Endothelial cell of umbilical vein (primary cell): ENCODE measurements around the gene RASAL2. TPM values are rescaled to one million over a fixed set of nuclear protein-coding genes. Genes with fewer than 3 reads are reported as not detected.

Source experiments
- BruUV-seq: library from RNA; stranded (reverse); fragments of 400-500 nt; replicated peaks from 2 replicates; lab custom pipeline; 2021; lab: Mats Ljungman, UMichigan
- CTCF ChIA-PET: fragments of 300-600, 350-600 bp; sonication (Branson Sonifier 250); formaldehyde crosslinking; loops from one replicate; lab custom pipeline; 2021; ENCODE audit warnings: antibody characterized with exemption, inconsistent platforms; lab: Charles Lee
- POLR2A ChIA-PET: fragments of 300-600, 350-600 bp; sonication (Branson Sonifier 250); formaldehyde crosslinking; loops from one replicate; lab custom pipeline; 2021; ENCODE audit warnings: antibody characterized with exemption, inconsistent platforms; lab: Charles Lee
- DNase-seq: peaks from one replicate; pipeline ENCODE4 v3.0.0-alpha.2; 2011; ENCODE audit warnings: low read depth, low spot score
- FAIRE-seq: peaks from 2 replicates; lab custom pipeline; 2011; peaks lifted over from hg19 to GRCh38; lab: Jason Lieb, UNC
- H2AFZ ChIP-seq: 2 replicates; pipeline ENCODE4 v1.6.0; 2012; ENCODE audit warnings: low read depth, low read length, control low read depth, inconsistent platforms
- H3K27ac ChIP-seq: 2 replicates; pipeline ENCODE4 v1.5.1; 2011; ENCODE audit warnings: low read depth, mild to moderate bottlenecking, control low read depth, low read length, moderate library complexity; ENCODE audit not compliant: insufficient read depth
- H3K27me3 ChIP-seq, 2 experiments: 2 replicates each; pipeline versions ENCODE4 v1.6.0 to v1.6.1; 2011; ENCODE audit warnings: low read length in 2 of 2, mixed read lengths in 1 of 2; ENCODE audit not compliant: control insufficient read depth in 2 of 2, insufficient read depth in 2 of 2
- H3K36me3 ChIP-seq, 2 experiments: 2 replicates in 1 of 2; 3 replicates in 1 of 2; pipeline ENCODE4 v1.5.1; 2011; ENCODE audit warnings: low read length in 2 of 2, mild to moderate bottlenecking in 1 of 2, moderate library complexity in 1 of 2; ENCODE audit not compliant: control insufficient read depth in 2 of 2, insufficient read depth in 2 of 2; ENCODE audit errors: extremely low read depth in 1 of 2
- H3K4me1 ChIP-seq: 3 replicates; pipeline ENCODE4 v1.5.1; 2011; ENCODE audit warnings: mild to moderate bottlenecking, low read length; ENCODE audit not compliant: control insufficient read depth, insufficient read depth; ENCODE audit errors: extremely low read depth
- H3K4me2 ChIP-seq: 2 replicates; pipeline ENCODE4 v1.6.1; 2011; ENCODE audit warnings: low read length, control low read depth, mixed read lengths; ENCODE audit not compliant: insufficient read depth
- H3K4me3 ChIP-seq, 3 experiments: fragments of 200-600 bp in 1 of 3; sonication (generic), shearing (Covaris generic) in 1 of 3; replicated peaks in 1 of 3; 2 replicates each; pipeline ENCODE4 v1.5.1; 2011 to 2016; ENCODE audit warnings: control low read depth in 3 of 3, low read length in 3 of 3, mild to moderate bottlenecking in 2 of 3, inconsistent platforms in 1 of 3, low read depth in 1 of 3, moderate library complexity in 1 of 3; ENCODE audit not compliant: insufficient read depth in 1 of 3
- H3K79me2 ChIP-seq: 2 replicates; pipeline ENCODE4 v1.6.0; 2012; ENCODE audit warnings: low read length, inconsistent platforms; ENCODE audit not compliant: control insufficient read depth, insufficient read depth
- H3K9ac ChIP-seq: replicated peaks from 2 replicates; pipeline ENCODE3; 2011; ENCODE audit warnings: low read length, control low read depth; ENCODE audit not compliant: insufficient read depth; ENCODE audit errors: extremely low read depth
- H3K9me1 ChIP-seq: replicated peaks from 3 replicates; pipeline ENCODE4 v1.6.0; 2011; ENCODE audit warnings: mild to moderate bottlenecking, low read length; ENCODE audit not compliant: control insufficient read depth, insufficient read depth; ENCODE audit errors: extremely low read depth
- H3K9me3 ChIP-seq: replicated peaks from 2 replicates; pipeline ENCODE4 v1.5.1; 2012; ENCODE audit warnings: low read length, inconsistent platforms; ENCODE audit not compliant: control insufficient read depth, insufficient read depth
- H4K20me1 ChIP-seq: replicated peaks from 2 replicates; pipeline ENCODE3; 2011; ENCODE audit warnings: mild to moderate bottlenecking, low read length; ENCODE audit not compliant: control insufficient read depth, insufficient read depth; ENCODE audit errors: extremely low read depth
- EZH2 ChIP-seq: IDR thresholded peaks from 2 replicates; pipeline ENCODE4 v1.6.1; 2012; ENCODE audit warnings: borderline replicate concordance, low read depth, mild to moderate bottlenecking, moderate library complexity, low read length, inconsistent platforms; ENCODE audit not compliant: severe bottlenecking
- FOS ChIP-seq: IDR thresholded peaks from 2 replicates; pipeline ENCODE4 v1.6.1; 2011; ENCODE audit warnings: mild to moderate bottlenecking, low read length, moderate library complexity, borderline replicate concordance; ENCODE audit not compliant: insufficient read depth
- GATA2 ChIP-seq: IDR thresholded peaks from 2 replicates; pipeline ENCODE4 v1.7.0; 2011; ENCODE audit warnings: low read depth, mild to moderate bottlenecking, moderate library complexity, mixed read lengths, low read length; ENCODE audit not compliant: insufficient read length, insufficient read depth
- JUN ChIP-seq: IDR thresholded peaks from 2 replicates; pipeline ENCODE4 v1.6.1; 2011; ENCODE audit warnings: borderline replicate concordance, low read depth; ENCODE audit not compliant: insufficient read length, insufficient read depth
- MYC ChIP-seq: IDR thresholded peaks from one replicate; pipeline ENCODE4 v1.6.1; 2011; ENCODE audit warnings: mild to moderate bottlenecking, low read depth, low read length
- POLR2A ChIP-seq: IDR thresholded peaks from 2 replicates; pipeline ENCODE4 v1.6.1; 2012; ENCODE audit warnings: low read depth, mild to moderate bottlenecking, control low read depth, low read length
- POLR2AphosphoS5 ChIP-seq: IDR thresholded peaks from 2 replicates; pipeline ENCODE4 v1.6.1; 2012; ENCODE audit warnings: low read depth, mild to moderate bottlenecking, control low read depth, low read length, moderate library complexity; ENCODE audit not compliant: insufficient read depth
- dilution Hi-C: fragments of 300-500 bp; cut with MboI; formaldehyde crosslinking; loops from one replicate; pipeline ENCODE4 v1.15.0; 2019; ENCODE audit warnings: low sequenced_read_pairs; ENCODE audit not compliant: extremely low pct_ligation_motif_present
- intact Hi-C: fragments of 100-400 bp; cut with micrococcal nuclease; formaldehyde crosslinking; loops from one replicate; pipeline ENCODE4 v1.10.0; 2022
- polyA plus RNA-seq, 4 experiments: library from polyadenylated mRNA; depleted of rRNA in 3 of 4; stranded (reverse) in 3 of 4; unstranded in 1 of 4; fragments of >200 nt; gene quantifications; 2 replicates each; pipeline versions ENCODE4 v1.2.1 to v1.2.3, GENCODE V29; 2011 to 2012; ENCODE audit warnings: missing spikeins in 1 of 4
- total RNA-seq: library from RNA; stranded (reverse); gene quantifications from 2 replicates; pipeline ENCODE4 v1.2.3, GENCODE V29; 2021
- TF ChIP-seq, protein P1 (sequence below), 2 donors: IDR thresholded peaks; 1 replicate in 1 of 2; 2 replicates in 1 of 2; pipeline ENCODE4 v1.5.1; 2011; ENCODE audit warnings: low read length in 2 of 2, mild to moderate bottlenecking in 2 of 2, moderate library complexity in 2 of 2, control low read depth in 1 of 2, inconsistent platforms in 1 of 2, low read depth in 1 of 2; ENCODE audit not compliant: insufficient read depth in 1 of 2; ENCODE audit errors: extremely low read depth in 1 of 2
- TF ChIP-seq, protein P2 (sequence below): IDR thresholded peaks from 2 replicates; pipeline ENCODE4 v1.6.1; 2011; ENCODE audit not compliant: insufficient read depth, insufficient read length

RASAL2 gene
- total and polyA plus RNA-seq, 2 donors (not counting 3 experiments of a cell fraction or from before 2014, with no cell fraction given): 12.5 to 15.5 TPM

GRCh38 chr1:178241837-178242236 lies 147.9 kb downstream of the RASAL2 start:
- Histone ChIP-seq H3K36me3 (no peaks in the 10 kb centered on the region), H3K9me3 (no peaks in the 10 kb centered on the region), H3K27ac (no peak overlapping the region), H3K79me2 (peaks cover 8% of the 10 kb centered on the region), H3K4me1 (peaks cover 34% of the 10 kb centered on the region), H2AFZ (no peak overlapping the region), H3K9ac (no peak overlapping the region), H3K9me1 (no peaks in the 10 kb centered on the region), H4K20me1 (no peaks in the 10 kb centered on the region), H3K27me3 (no peaks in the 10 kb centered on the region), H3K4me3 (no peak overlapping the region), H3K4me2 (no peak overlapping the region)
- intact Hi-C loops: loop anchor here (2.0 kb wide), 1 partner anchor 49 kb away; no protein-coding TSS in a partner anchor
- BruUV-seq: no TSS peak
- POLR2A ChIA-PET: no interaction called here
- dilution Hi-C loops: no loop called here
- CTCF ChIA-PET: interaction anchor here (1.0 to 1.6 kb wide), 9 partner anchors 9 to 94 kb away, joined by 3 to 10 read pairs (median 5); no protein-coding TSS in a partner anchor
- FAIRE-seq (no peak), DNase-seq (no peak)
- TF ChIP-seq, protein P1, sequence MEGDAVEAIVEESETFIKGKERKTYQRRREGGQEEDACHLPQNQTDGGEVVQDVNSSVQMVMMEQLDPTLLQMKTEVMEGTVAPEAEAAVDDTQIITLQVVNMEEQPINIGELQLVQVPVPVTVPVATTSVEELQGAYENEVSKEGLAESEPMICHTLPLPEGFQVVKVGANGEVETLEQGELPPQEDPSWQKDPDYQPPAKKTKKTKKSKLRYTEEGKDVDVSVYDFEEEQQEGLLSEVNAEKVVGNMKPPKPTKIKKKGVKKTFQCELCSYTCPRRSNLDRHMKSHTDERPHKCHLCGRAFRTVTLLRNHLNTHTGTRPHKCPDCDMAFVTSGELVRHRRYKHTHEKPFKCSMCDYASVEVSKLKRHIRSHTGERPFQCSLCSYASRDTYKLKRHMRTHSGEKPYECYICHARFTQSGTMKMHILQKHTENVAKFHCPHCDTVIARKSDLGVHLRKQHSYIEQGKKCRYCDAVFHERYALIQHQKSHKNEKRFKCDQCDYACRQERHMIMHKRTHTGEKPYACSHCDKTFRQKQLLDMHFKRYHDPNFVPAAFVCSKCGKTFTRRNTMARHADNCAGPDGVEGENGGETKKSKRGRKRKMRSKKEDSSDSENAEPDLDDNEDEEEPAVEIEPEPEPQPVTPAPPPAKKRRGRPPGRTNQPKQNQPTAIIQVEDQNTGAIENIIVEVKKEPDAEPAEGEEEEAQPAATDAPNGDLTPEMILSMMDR (IDR thresholded peaks at IDR 0.05; ENCODE audit: extremely low read depth in 1 of 2, insufficient read depth in 1 of 2, low read depth in 1 of 2, low read length in 2 of 2): no peak
- no peak for TF ChIP-seq JUN
- TF ChIP-seq FOS: no peak
- no peak for TF ChIP-seq EZH2
- no peak for TF ChIP-seq POLR2AphosphoS5
- TF ChIP-seq MYC: no peak
- TF ChIP-seq, protein P2, sequence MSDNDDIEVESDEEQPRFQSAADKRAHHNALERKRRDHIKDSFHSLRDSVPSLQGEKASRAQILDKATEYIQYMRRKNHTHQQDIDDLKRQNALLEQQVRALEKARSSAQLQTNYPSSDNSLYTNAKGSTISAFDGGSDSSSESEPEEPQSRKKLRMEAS: no peak
- no peak for TF ChIP-seq POLR2A
- no peak for TF ChIP-seq GATA2
